ENCODE measurements around the gene DHRS7B. TPM values are rescaled to one million over a fixed set of nuclear protein-coding genes. Genes with fewer than 3 reads are reported as not detected.
"Not testable (repeated sequence)": the region's sequence is repeated elsewhere in the genome, so short reads cannot be mapped to it uniquely, and the experiment has no call there.

Gene DHRS7B
- total and polyA plus RNA-seq, 9 of the 15 experiments (the other 6 are each of a cell fraction or from before 2014, with no cell fraction given): 8.0 to 30.7 (median 14.8) TPM

- TF ChIP-seq FOXP4 (CRISPR knock-in tag; IDR thresholded peaks at IDR 0.05; ENCODE audit: borderline replicate concordance) (no peak), FOXP1 (CRISPR knock-in tag; IDR thresholded peaks at IDR 0.05) (no peak), NCOA2 (IDR thresholded peaks at IDR 0.05; ENCODE audit: partially characterized antibody in 2 of 2) (no peak), MNT (conservative IDR thresholded peaks at IDR 0.05) (no peak), TEAD1 (CRISPR knock-in tag; IDR thresholded peaks at IDR 0.05) (no peak), TRIM25 (IDR thresholded peaks at IDR 0.05; ENCODE audit: borderline replicate concordance) (no peak), ZKSCAN1 (IDR thresholded peaks at IDR 0.05; ENCODE audit: low read depth, low read length) (no peak)
These were observed 14.6 kb downstream of the DHRS7B start (continued) for GRCh38 chr17:21141331-21141730.

DNA sequence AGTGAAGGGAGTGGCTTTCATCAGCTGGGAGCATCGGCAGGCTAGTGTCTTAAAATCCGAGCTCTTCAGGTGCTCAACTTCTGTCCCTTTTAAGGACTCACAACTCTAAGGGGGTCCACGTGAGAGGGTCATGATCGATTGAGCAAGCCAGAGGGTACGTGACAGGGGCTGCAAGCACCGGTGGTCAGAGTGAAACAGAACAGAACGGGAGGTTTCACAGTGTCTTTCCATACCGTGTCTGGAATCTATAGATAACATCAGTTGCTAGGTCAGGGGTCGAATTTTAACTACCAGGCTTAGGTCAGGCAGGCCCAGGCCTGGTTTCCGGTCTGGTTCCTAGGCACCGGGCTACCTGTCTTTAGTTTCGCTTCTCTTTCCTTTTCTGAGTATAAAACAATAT is 15.3 kb downstream of the DHRS7B start:
- in situ Hi-C loops (cut with MboI); intact Hi-C loops (cut with micrococcal nuclease); H3K27ac ChIP-seq (ENCODE audit: extremely low read depth, low read depth, low read length); H3K4me2 ChIP-seq (ENCODE audit: insufficient read depth, low read length); H3K27me3 ChIP-seq (ENCODE audit: control insufficient read depth in 2 of 2, insufficient read depth in 2 of 2, low read length in 2 of 2); BruUV-seq (replicated peaks); FAIRE-seq; H3K9me3 ChIP-seq (replicated peaks; ENCODE audit: control insufficient read depth, insufficient read depth, low read depth, low read length); H3K79me2 ChIP-seq (ENCODE audit: control insufficient read depth, insufficient read depth, low read length); H3K4me3 ChIP-seq; H3K9ac ChIP-seq (ENCODE audit: insufficient read depth in 1 of 2, low read depth in 2 of 2, low read length in 2 of 2); CTCF ChIA-PET (ENCODE audit: low intra/inter-chr PET ratio); H3K9me1 ChIP-seq (ENCODE audit: control insufficient read depth, insufficient read depth, low read length); ATAC-seq; H3K4me1 ChIP-seq (replicated peaks in 1 of 2; ENCODE audit: control insufficient read depth in 2 of 2, insufficient read depth in 2 of 2, low read length in 2 of 2); DNase-seq (ENCODE audit: extremely low read depth in 1 of 4, low spot score in 3 of 4); H3K36me3 ChIP-seq (ENCODE audit: control insufficient read depth, insufficient read depth, low read length); H2AFZ ChIP-seq (ENCODE audit: low read depth, low read length); H4K20me1 ChIP-seq (replicated peaks; ENCODE audit: control insufficient read depth, insufficient read depth, low read length): not testable (repeated sequence)
- POLR2A ChIA-PET: interaction anchor here (0.7 kb wide), 1 partner anchor 111 kb away, joined by 5 read pairs; no protein-coding TSS in a partner anchor
- 73% methylated on average over 11 of the region's 12 CpGs for WGBS (ENCODE audit: insufficient coverage, low coverage, missing lambda C conversion rate)
